GM10266 (cell line): ENCODE measurements around the gene AIF1L.

ENCODE experiments used
- DNase-seq: peaks from one replicate; pipeline ENCODE4 v3.0.0; 2012; ENCODE audit errors: extremely low spot score
- TF ChIP-seq, protein P1 (sequence below): IDR thresholded peaks from 2 replicates; pipeline ENCODE4 v1.5.1; 2012; ENCODE audit warnings: mild to moderate bottlenecking, low read depth; ENCODE audit not compliant: control insufficient read depth, insufficient read depth; ENCODE audit errors: missing control alignments

The AIF1L gene

DNA sequence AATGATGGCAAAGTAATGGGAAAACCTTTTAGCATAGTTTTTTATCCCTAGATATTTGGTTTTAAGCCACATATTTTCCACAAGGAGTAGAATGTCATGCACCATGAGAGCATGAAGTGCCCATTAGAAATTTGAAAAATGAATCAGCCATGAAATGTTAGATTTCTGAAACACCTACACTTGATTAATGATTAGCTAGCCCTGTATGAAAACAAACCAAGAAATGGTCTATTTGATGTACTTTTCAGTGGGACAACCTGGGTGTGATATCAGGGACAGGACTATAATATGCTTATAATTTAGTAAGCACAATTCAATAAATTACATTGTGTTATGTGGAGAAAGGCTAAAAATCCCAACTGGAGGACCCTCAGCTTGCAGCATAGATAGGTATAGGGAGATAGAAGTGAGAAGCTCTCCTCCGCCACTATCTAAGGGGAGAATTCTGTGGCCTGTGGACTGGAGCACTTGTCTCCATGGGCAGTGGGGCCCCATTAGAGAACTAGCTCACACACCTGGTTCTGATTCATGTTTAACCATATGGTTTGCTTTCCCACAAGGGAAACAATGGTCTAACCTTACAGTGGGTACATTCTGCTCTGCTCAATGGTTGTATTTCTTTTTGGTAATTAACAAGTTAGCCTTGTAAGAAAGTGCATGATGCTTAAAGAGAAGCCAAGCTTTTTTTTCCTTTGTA is 64.2 kb downstream of the AIF1L start:
- TF ChIP-seq, protein P1, sequence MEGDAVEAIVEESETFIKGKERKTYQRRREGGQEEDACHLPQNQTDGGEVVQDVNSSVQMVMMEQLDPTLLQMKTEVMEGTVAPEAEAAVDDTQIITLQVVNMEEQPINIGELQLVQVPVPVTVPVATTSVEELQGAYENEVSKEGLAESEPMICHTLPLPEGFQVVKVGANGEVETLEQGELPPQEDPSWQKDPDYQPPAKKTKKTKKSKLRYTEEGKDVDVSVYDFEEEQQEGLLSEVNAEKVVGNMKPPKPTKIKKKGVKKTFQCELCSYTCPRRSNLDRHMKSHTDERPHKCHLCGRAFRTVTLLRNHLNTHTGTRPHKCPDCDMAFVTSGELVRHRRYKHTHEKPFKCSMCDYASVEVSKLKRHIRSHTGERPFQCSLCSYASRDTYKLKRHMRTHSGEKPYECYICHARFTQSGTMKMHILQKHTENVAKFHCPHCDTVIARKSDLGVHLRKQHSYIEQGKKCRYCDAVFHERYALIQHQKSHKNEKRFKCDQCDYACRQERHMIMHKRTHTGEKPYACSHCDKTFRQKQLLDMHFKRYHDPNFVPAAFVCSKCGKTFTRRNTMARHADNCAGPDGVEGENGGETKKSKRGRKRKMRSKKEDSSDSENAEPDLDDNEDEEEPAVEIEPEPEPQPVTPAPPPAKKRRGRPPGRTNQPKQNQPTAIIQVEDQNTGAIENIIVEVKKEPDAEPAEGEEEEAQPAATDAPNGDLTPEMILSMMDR = no peak
- DNase-seq = no peak

DNA sequence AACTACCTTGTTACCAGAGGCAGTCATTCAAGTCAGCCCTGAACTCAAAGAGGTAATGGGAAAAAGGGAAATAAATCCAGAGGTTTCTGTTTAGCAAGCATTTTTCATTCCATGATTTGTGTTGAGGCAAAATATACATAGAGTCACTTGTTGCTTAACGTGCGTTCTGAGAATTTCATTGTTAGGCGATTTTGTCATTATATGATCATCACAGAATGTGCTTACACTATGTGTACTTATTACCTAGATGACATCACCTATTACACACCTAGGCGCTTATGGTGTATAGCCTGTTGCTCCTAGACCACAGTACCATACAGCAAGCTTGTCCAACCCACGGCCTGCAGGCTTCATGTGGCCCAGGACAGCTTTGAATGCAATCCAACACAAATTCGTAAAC is 65.3 kb downstream of the AIF1L start:
- no peak for DNase-seq
- TF ChIP-seq, protein P1 = no peak

DNA sequence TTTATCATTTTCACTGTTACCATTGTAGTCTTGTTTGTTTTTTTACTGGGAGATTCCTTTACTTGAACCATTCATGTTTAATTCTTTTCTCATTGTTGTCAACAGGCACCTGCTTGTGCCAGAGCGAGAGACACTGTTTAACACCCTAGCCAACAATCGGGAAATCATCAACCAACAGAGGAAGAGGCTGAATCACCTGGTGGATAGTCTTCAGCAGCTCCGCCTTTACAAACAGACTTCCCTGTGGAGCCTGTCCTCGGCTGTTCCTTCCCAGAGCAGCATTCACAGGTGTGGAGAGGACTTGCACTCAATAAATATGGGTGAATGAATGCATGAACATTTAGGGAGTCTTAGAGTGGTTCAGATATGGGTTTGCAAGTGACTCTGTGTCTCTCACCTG is 66.6 kb downstream of the AIF1L start:
- TF ChIP-seq, protein P1 = no peak
- DNase-seq = no peak

DNA sequence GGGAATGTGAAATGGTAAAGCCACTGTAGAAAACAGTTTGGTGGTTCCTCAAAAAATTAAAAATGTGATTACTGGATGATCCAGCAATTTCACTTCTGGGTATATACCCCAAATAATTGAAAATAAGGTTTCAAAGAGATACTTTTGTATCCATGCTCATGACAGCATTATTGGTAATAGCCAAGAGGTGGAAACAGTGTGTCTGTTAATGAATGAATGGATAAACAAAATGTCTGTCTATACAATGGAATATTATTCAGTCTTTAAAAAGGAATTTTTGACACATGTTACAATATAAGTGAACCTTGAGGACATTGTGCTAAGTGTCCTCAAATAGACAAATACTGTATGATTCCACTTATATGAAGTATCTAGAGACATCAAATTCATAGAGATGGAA is 69.2 kb downstream of the AIF1L start:
- TF ChIP-seq, protein P1 = no peak
- DNase-seq = no peak

DNA sequence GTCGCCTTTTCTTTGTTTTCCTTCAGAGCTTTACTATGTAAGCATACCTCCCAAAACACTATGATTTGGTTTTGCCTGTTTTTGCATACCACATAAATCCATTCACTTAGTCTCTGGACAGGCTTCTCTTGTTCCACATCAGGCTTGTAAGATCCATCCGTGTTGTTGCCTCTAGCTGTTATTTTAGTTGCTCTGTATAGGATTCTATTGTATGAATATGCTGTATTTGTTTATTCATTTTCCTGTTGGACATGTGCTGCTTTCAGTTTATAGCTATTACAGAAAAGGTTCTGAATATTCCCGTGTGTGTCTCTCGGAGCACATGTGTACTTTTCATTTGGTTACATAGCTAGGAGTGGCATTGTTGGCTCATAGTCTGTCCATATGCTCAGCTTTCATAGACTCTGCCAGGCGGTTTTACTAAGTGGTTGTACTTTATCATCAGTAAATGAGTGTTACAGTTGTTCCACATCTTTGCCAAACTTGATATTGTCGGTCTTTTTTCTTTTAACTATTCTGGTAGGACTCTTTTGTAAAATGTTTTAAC is 70.9 kb downstream of the AIF1L start:
- no peak for DNase-seq

DNA sequence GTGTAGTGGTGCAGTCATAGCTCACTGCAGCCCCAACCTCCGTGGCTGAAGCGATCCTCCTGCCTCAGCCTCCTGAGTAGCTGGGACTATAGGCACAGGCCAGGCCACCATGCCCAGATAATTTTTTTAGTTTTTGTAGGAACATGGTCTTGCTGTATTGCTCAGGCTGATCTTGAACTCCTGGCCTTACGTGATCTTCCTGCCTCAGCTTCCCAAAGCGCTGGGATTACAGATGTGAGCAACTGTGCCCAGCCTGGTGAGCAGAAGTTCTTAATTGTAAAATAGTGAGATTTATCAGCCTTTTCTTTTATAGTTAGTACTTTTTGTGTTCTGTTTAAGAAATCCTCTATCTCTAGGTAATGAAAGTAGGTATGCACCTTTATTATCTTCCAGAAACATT is 71.6 kb downstream of the AIF1L start:
- DNase-seq = no peak
- TF ChIP-seq, protein P1 = no peak

More for the DNA sequence above, 70.9 kb downstream of the AIF1L start:
- TF ChIP-seq, protein P1 = no peak

DNA sequence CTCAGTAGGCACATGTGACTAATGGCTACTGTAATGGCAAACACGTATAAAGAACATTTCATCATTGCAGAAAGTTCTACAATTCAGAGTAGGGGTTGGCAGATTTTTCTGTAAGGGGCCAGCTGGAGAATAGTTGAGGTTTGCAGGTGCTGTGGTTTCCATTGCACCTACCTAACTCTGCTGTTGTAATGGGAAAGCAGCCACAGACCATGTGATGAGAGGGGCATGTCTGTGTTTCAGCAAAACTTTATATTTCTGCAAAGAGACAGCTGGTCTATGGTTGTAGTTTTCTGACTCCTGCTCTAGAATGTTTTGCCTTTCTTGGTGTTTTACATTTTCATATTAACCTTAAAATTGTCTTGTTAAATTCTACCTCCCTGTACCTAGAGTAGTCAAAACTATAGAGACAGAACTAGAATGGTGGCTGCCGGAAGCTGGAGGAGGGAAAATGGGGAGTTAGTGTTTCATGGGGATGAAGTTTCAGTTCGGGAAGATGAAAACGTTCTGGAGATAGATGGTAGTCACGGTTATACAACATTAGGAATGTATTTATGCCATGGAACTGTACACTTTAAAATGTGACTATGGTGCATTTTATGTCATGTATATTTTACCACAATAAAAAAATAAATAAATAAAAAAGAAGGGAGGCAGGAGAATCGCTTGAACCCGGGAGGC is 73.4 kb downstream of the AIF1L start:
- no peak for DNase-seq
- TF ChIP-seq, protein P1 = no peak
